Measurements from ENCODE around the gene KRT17.
"Not testable (repeated sequence)": the region's sequence is repeated elsewhere in the genome, so short reads cannot be mapped to it uniquely, and the experiment has no call there.

Gene KRT17

GRCh38 chr17:41619036-41619926, 5.1 kb downstream of the KRT17 start:
- DNase-seq = no peak

- no peak for DNase-seq
These were observed 5.9 kb downstream of the KRT17 start for GRCh38 chr17:41618341-41619035.

GRCh38 chr17:41617698-41618097, 6.7 kb downstream of the KRT17 start:
- DNase-seq = peak in 1 of 3 experiments; percentile 11

- no peak for DNase-seq
These were observed 7.2 kb downstream of the KRT17 start for GRCh38 chr17:41617136-41617535.

- not testable (repeated sequence) for DNase-seq
These were observed 7.9 kb downstream of the KRT17 start for GRCh38 chr17:41616486-41616885.

GRCh38 chr17:41615454-41615853, 8.9 kb downstream of the KRT17 start:
- peak in 1 of 3 experiments; percentile 3 for DNase-seq

GRCh38 chr17:41614767-41615166, 9.6 kb downstream of the KRT17 start:
- not testable (repeated sequence) for DNase-seq

- no peak for DNase-seq
These were observed 10.3 kb downstream of the KRT17 start for GRCh38 chr17:41614098-41614497.

- DNase-seq = no peak
These were observed 10.9 kb downstream of the KRT17 start for GRCh38 chr17:41613277-41614082.

- DNase-seq = not testable (repeated sequence)
These were observed 11.8 kb downstream of the KRT17 start, which contains the start of gene KRT16 for GRCh38 chr17:41612376-41613160. Gene KRT16 (minus strand): TSS chr17:41612767. CDS start chr17:41612688, 79 bp downstream.

GRCh38 chr17:41610965-41611640, 13.3 kb downstream of the KRT17 start:
- no peak for DNase-seq

- DNase-seq = not testable (repeated sequence)
These were observed 14.3 kb downstream of the KRT17 start for GRCh38 chr17:41610061-41610517.

- DNase-seq = not testable (repeated sequence)
These were observed 17.4 kb downstream of the KRT17 start for GRCh38 chr17:41606930-41607329.

- DNase-seq = peak in 1 of 3 experiments; percentile 54
These were observed 21.9 kb downstream of the KRT17 start for GRCh38 chr17:41602524-41602923.

GRCh38 chr17:41600318-41600717, 24.1 kb downstream of the KRT17 start:
- no peak for DNase-seq

- DNase-seq = no peak
These were observed 24.7 kb downstream of the KRT17 start for GRCh38 chr17:41599680-41600079.

- DNase-seq = no peak
These were observed 28.8 kb downstream of the KRT17 start for GRCh38 chr17:41595585-41595984.

- DNase-seq = no peak
These were observed 29.9 kb downstream of the KRT17 start for GRCh38 chr17:41594363-41594915.

- DNase-seq = no peak
These were observed 30.9 kb downstream of the KRT17 start for GRCh38 chr17:41593306-41593981.

GRCh38 chr17:41592601-41593305, 31.6 kb downstream of the KRT17 start:
- DNase-seq = no peak

Data from NCI-H1417 (cell line).